ENCODE measurements around the gene YTHDF2. TPM values are rescaled to one million over a fixed set of nuclear protein-coding genes. Genes with fewer than 3 reads are reported as not detected.

YTHDF2 gene
- total and polyA plus RNA-seq, 3 experiments from 2014 or later: 98.3 to 135 (median 105) TPM

DNA sequence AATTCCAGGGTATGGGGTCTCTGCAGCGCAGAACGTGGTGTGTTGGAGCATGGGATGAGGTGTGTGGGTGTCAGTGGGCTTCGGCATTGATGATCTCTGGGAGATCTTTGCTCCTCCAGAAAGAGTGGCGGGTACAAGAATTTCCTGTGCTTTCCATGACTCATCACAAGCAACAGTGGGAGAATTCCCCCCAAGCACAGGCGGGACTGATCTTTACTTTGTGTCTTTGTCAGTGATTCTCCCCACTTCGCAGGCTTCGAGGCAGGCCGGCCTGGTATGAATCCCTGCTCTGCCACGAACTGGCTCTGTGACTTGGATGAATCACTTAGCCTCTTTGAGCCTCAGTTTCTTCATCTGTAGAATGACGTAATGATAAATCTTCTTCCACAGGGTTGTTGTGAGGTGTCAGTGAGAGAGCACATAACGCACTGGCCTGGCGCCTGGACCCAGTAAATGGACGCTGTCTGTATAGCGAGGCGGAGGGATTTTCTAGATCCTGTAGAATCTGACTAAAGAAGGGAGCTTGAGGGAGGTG, 77.3 kb downstream of the YTHDF2 start:
- H3K27me3 Mint-ChIP-seq: peaks cover 34 to 65% of the 10 kb centered on the region in 2 donors
- no peak overlapping the region for H3K27ac ChIP-seq (ENCODE audit: low read depth, low read length)
- H3K27ac Mint-ChIP-seq: no peak overlapping the region
- ChIA-PET CTCF (no interaction called here), POLR2A (no interaction called here)
- H3K4me1 ChIP-seq (ENCODE audit: insufficient read depth, low read length): no peaks in the 10 kb centered on the region
- H3K9me3 ChIP-seq (ENCODE audit: low read length): no peaks in the 10 kb centered on the region
- no peak overlapping the region for H3K4me3 Mint-ChIP-seq
- H3K9me3 Mint-ChIP-seq: no peaks in the 10 kb centered on the region
- DNase-seq: no peak
- no peak overlapping the region for H3K4me3 ChIP-seq (ENCODE audit: low read length)
- H3K36me3 Mint-ChIP-seq: no peaks in the 10 kb centered on the region
- peaks cover 0 to 10% (median 5%) of the 10 kb centered on the region in 3 donors for H3K4me1 Mint-ChIP-seq
- H3K36me3 ChIP-seq (ENCODE audit: insufficient read depth, low read length): no peaks in the 10 kb centered on the region
- H3K27me3 ChIP-seq (ENCODE audit: insufficient read depth, low read length, poor library complexity, severe bottlenecking): peaks cover 28% of the 10 kb centered on the region

DNA sequence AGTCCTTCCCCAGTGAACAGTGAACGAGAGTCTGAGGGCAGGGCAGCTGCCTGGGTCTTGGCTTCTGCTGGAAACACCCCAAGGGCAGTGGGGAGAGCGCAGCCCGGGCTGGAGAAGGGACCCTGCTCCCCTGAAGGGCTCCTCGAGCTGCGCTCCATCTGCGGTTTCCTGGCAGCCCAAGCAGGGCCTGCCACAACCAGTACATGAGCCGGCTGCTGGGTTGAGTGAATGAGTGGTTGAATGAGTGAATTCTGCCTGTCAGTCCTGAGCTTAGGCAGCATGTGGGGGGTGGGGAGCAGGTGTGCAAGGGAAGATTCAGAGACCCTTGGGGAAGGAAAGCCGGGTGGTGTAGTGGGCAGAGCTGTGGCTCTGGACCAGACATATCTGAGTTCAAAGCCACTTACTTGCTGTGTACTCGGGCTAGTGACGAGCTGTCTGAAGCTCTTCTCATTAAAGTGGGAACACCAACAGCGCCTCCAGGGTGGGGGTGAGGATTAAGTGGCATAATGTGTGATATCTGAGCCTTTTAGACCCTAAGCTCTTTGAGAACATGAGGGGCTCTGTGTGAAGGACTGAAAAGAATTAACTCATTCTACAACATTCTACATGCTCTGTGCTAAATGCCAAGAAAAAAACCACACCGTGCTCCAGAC, 78.9 kb downstream of the YTHDF2 start:
- H3K27ac Mint-ChIP-seq: peak overlapping the region in 1 of 8 donors; percentile 40
- no peak overlapping the region for H3K4me3 Mint-ChIP-seq
- POLR2A ChIA-PET: no interaction called here
- CTCF ChIA-PET: interaction anchor here (1.2 kb wide), 1 partner anchor 19 kb away, joined by 3 read pairs; no protein-coding TSS in a partner anchor
- Histone ChIP-seq H3K36me3 (ENCODE audit: insufficient read depth, low read length) (no peaks in the 10 kb centered on the region), H3K27ac (ENCODE audit: low read depth, low read length) (no peak overlapping the region), H3K4me3 (ENCODE audit: low read length) (no peak overlapping the region), H3K4me1 (ENCODE audit: insufficient read depth, low read length) (no peaks in the 10 kb centered on the region), H3K9me3 (ENCODE audit: low read length) (no peaks in the 10 kb centered on the region), H3K27me3 (ENCODE audit: insufficient read depth, low read length, poor library complexity, severe bottlenecking) (peaks cover 28% of the 10 kb centered on the region)
- H3K4me1 Mint-ChIP-seq: peaks cover 0 to 10% (median 5%) of the 10 kb centered on the region in 3 donors
- no peaks in the 10 kb centered on the region for H3K9me3 Mint-ChIP-seq
- DNase-seq: no peak
- H3K36me3 Mint-ChIP-seq: no peaks in the 10 kb centered on the region
- peaks cover 27 to 52% of the 10 kb centered on the region in 2 donors for H3K27me3 Mint-ChIP-seq

DNA sequence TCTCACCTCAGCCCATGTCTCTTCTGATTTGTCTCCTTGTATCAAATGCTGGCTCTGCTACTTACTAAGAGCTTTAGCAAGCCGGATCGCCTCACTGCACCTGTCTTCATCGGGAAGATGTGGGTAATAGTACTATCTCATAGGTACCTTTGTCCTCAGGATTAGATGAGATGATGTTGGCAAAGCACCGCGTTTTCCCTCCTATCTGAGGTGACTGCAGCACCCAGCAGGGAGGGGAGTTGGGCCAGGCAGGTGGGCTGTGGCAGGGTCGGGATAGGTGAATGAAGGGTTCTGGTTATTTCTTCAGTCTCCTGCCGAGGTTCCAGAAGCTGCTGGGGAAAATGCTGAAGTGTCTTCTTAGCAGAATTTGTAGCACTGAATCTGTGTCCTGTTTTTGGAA, 80.4 kb downstream of the YTHDF2 start:
- Mint-ChIP-seq H3K27me3 (peaks cover 19 to 41% of the 10 kb centered on the region in 2 donors), H3K36me3 (no peaks in the 10 kb centered on the region), H3K9me3 (no peaks in the 10 kb centered on the region), H3K4me1 (peaks cover 0 to 7% (median 5%) of the 10 kb centered on the region in 3 donors), H3K27ac (no peak overlapping the region), H3K4me3 (no peak overlapping the region)
- ChIA-PET CTCF (no interaction called here), POLR2A (no interaction called here)
- Histone ChIP-seq H3K4me1 (ENCODE audit: insufficient read depth, low read length) (no peaks in the 10 kb centered on the region), H3K27me3 (ENCODE audit: insufficient read depth, low read length, poor library complexity, severe bottlenecking) (peaks cover 21% of the 10 kb centered on the region), H3K9me3 (ENCODE audit: low read length) (no peaks in the 10 kb centered on the region), H3K36me3 (ENCODE audit: insufficient read depth, low read length) (no peaks in the 10 kb centered on the region), H3K4me3 (ENCODE audit: low read length) (no peak overlapping the region), H3K27ac (ENCODE audit: low read depth, low read length) (no peak overlapping the region)
- no peak for DNase-seq

DNA sequence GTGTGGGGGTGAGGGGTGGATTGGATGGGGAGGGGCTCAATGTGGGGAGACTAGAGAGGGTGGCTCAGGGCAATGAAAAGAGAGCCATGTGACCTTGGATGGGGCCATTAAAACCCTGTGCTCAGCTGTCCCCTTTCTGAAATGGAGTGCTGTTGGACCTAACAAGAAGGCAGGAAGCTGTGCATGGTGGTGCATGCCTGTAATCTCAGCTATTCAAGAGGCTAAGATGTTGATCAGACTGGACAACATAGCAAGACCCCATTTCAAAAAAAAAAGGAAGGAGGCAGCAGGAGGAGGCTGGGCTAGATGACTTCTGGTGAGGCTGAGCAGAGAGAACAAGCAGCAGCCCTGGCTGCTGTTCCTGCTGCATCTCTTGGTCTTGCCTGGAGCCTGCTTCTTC, 82.3 kb downstream of the YTHDF2 start:
- Histone ChIP-seq H3K4me3 (ENCODE audit: low read length) (no peak overlapping the region), H3K9me3 (ENCODE audit: low read length) (no peaks in the 10 kb centered on the region), H3K36me3 (ENCODE audit: insufficient read depth, low read length) (no peaks in the 10 kb centered on the region), H3K27me3 (ENCODE audit: insufficient read depth, low read length, poor library complexity, severe bottlenecking) (peaks cover 13% of the 10 kb centered on the region), H3K27ac (ENCODE audit: low read depth, low read length) (no peak overlapping the region), H3K4me1 (ENCODE audit: insufficient read depth, low read length) (no peaks in the 10 kb centered on the region)
- Mint-ChIP-seq H3K36me3 (no peaks in the 10 kb centered on the region), H3K9me3 (no peaks in the 10 kb centered on the region), H3K27me3 (peaks cover 13 to 31% of the 10 kb centered on the region in 2 donors), H3K27ac (no peak overlapping the region), H3K4me1 (peaks cover 0 to 7% (median 5%) of the 10 kb centered on the region in 3 donors), H3K4me3 (no peak overlapping the region)
- ChIA-PET CTCF (no interaction called here), POLR2A (no interaction called here)
- no peak for DNase-seq

Other genes with a start within 250 kb of the YTHDF2 start
- gene RCC1, start 230.9 kb upstream of the YTHDF2 start, total RNA-seq: 100 to 1,000 TPM; 115 to 116 TPM
- 14.0 TPM for gene RCC1, start 230.9 kb upstream of the YTHDF2 start, polyA plus RNA-seq
- 10 to 100 TPM; 46.0 to 49.6 TPM for gene TRNAU1AP, start 183.9 kb upstream of the YTHDF2 start, total RNA-seq
- 26.6 TPM for gene TRNAU1AP, start 183.9 kb upstream of the YTHDF2 start, polyA plus RNA-seq
- under 1 TPM; 0.35 to 0.47 TPM for gene RAB42, start 144.7 kb upstream of the YTHDF2 start, total RNA-seq
- gene RAB42, start 144.7 kb upstream of the YTHDF2 start, polyA plus RNA-seq: not detected
- 10 to 100 TPM; 37.8 to 39.0 TPM for gene TAF12, start 93.9 kb upstream of the YTHDF2 start, total RNA-seq
- gene TAF12, start 93.9 kb upstream of the YTHDF2 start, polyA plus RNA-seq: 50.4 TPM
- not detected for gene RNU11, start 88.3 kb upstream of the YTHDF2 start, total RNA-seq
- not detected for gene RNU11, start 88.3 kb upstream of the YTHDF2 start, polyA plus RNA-seq
- 10 to 100 TPM; 21.3 to 21.8 TPM for gene GMEB1, start 68.2 kb upstream of the YTHDF2 start, total RNA-seq
- 24.3 TPM for gene GMEB1, start 68.2 kb upstream of the YTHDF2 start, polyA plus RNA-seq
- not detected for gene OPRD1, start 75.2 kb downstream of the YTHDF2 start, total RNA-seq
- 0.02 TPM for gene OPRD1, start 75.2 kb downstream of the YTHDF2 start, polyA plus RNA-seq
- 10 to 100 TPM; 89.9 to 93.6 TPM for gene EPB41, start 177.6 kb downstream of the YTHDF2 start, total RNA-seq
- 96.2 TPM for gene EPB41, start 177.6 kb downstream of the YTHDF2 start, polyA plus RNA-seq

All from CD8-positive, alpha-beta memory T cell (primary cell).